ENCODE measurements around the gene TSTD2.

DNA sequence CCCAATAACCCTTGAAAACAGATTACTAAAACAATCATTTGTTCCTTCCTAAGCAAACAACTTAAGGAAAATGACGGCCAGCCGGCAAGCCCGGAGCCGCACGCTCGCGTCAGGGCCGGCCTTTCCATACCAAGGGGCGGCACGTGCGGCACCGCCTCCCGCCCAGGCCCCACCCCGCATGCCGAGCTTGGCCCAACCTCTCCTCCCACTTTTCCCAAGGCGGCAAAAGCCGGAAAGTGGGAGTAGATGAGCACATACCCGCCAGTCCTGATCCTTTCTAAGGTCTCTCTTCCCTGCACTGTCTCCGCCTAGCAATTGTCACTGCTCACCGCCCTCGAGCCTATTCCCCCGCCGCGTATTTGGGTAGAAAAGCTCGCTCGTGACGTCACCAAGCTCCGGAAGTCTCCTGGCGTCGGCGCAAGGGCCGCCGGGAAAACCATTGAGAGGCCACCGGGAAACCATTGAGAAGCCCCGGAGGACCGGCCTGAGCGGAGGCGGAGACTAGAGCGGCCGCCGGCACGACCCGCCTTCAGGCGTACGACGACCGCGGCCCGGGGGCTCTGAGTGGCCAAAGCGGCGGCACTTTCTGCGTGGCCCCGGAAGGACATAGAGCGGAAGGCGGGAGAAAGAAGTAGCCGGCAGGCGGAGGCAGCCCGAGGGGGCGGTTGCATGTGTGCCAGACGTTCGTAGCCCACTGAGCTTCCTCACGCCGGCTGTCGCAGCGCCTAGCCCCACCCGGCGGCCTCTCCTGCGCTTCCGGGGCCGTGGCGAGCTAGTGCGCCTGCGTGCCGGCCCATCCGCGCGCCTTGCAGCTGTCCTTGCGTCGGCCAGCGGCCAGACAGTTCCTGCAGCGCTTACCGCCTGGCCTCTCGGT lies at the start of gene TSTD2, which contains the start of gene NCBP1:
- TF ChIP-seq, protein P1, sequence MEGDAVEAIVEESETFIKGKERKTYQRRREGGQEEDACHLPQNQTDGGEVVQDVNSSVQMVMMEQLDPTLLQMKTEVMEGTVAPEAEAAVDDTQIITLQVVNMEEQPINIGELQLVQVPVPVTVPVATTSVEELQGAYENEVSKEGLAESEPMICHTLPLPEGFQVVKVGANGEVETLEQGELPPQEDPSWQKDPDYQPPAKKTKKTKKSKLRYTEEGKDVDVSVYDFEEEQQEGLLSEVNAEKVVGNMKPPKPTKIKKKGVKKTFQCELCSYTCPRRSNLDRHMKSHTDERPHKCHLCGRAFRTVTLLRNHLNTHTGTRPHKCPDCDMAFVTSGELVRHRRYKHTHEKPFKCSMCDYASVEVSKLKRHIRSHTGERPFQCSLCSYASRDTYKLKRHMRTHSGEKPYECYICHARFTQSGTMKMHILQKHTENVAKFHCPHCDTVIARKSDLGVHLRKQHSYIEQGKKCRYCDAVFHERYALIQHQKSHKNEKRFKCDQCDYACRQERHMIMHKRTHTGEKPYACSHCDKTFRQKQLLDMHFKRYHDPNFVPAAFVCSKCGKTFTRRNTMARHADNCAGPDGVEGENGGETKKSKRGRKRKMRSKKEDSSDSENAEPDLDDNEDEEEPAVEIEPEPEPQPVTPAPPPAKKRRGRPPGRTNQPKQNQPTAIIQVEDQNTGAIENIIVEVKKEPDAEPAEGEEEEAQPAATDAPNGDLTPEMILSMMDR (IDR thresholded peaks at IDR 0.05; ENCODE audit: low read depth, low read length, poor library complexity, severe bottlenecking), result no peak
- no peak for TF ChIP-seq EZH2phosphoT487 (IDR thresholded peaks at IDR 0.05; ENCODE audit: borderline replicate concordance, low read length)
